ENCODE results near the gene SLC17A9.

The SLC17A9 gene

GRCh38 chr20:63017826-63018411, 65.4 kb downstream of the SLC17A9 start:
- DNase-seq (ENCODE audit: low read depth) = no peak

All from activated T-cell treated with anti-CD3 and anti-CD28 coated beads for 24 hours (primary cell).